Neural cell (in vitro differentiated cells): ENCODE data around the gene SNPH. TPM values are rescaled to one million over a fixed set of nuclear protein-coding genes. Genes with fewer than 3 reads are reported as not detected.

Experiments
- H2AFZ ChIP-seq: fragments of 200-600, 300-800 bp; sonication (generic), shearing (Covaris generic); 2 replicates; pipeline ENCODE4 v1.6.0; 2014; ENCODE audit warnings: low read depth, mild to moderate bottlenecking, antibody characterized with exemption, low read length, moderate library complexity
- H3F3A ChIP-seq: fragments of 200-600 bp; shearing (Covaris generic); 2 replicates; pipeline ENCODE4 v1.6.1; 2016; ENCODE audit warnings: mild to moderate bottlenecking, moderate library complexity, mixed read lengths, antibody characterized with exemption, low read length; ENCODE audit not compliant: insufficient read depth, poor library complexity, severe bottlenecking
- H3K27ac ChIP-seq: fragments of 200-600, 300-800 bp; sonication (generic), shearing (Covaris generic); 2 replicates; pipeline ENCODE4 v1.5.1; 2014; ENCODE audit warnings: mild to moderate bottlenecking, low read length, moderate library complexity
- H3K27me3 ChIP-seq: fragments of 300-800, 200-600 bp; sonication (generic), shearing (Covaris generic); 2 replicates; pipeline ENCODE4 v1.6.0; 2014; ENCODE audit warnings: mild to moderate bottlenecking, low read depth, low read length, moderate library complexity; ENCODE audit not compliant: insufficient read depth
- H3K36me3 ChIP-seq: fragments of 300-800, 200-600 bp; sonication (generic), shearing (Covaris generic); 2 replicates; pipeline ENCODE4 v1.5.1; 2014; ENCODE audit warnings: mild to moderate bottlenecking, antibody characterized with exemption, low read length, moderate library complexity; ENCODE audit not compliant: insufficient read depth
- H3K4me2 ChIP-seq: fragments of 300-800, 200-600 bp; sonication (generic), shearing (Covaris generic); 2 replicates; pipeline ENCODE4 v1.6.0; 2014; ENCODE audit warnings: mild to moderate bottlenecking, low read length
- H3K4me3 ChIP-seq: fragments of 300-800, 200-600 bp; sonication (generic), shearing (Covaris generic); 2 replicates; pipeline ENCODE4 v1.5.1; 2014; ENCODE audit warnings: mild to moderate bottlenecking, low read length, moderate library complexity
- H3K79me2 ChIP-seq: fragments of 200-600 bp; shearing (Covaris generic); replicated peaks from 2 replicates; pipeline ENCODE4 v1.6.0; 2014; ENCODE audit warnings: mild to moderate bottlenecking, low read length, moderate library complexity; ENCODE audit not compliant: insufficient read depth
- H3K9ac ChIP-seq: fragments of 300-800, 200-600 bp; sonication (generic), shearing (Covaris generic); 2 replicates; pipeline ENCODE4 v1.6.1; 2016; ENCODE audit warnings: mild to moderate bottlenecking, low read length, mixed read lengths
- H3K9me2 ChIP-seq: fragments of 200-600 bp; shearing (Covaris generic); 2 replicates; pipeline ENCODE4 v1.6.1; 2016; ENCODE audit warnings: mild to moderate bottlenecking, low read length, mixed read lengths; ENCODE audit not compliant: insufficient read depth
- H3K9me3 ChIP-seq: fragments of 200-600, 300-800 bp; sonication (generic), shearing (Covaris generic); 2 replicates; pipeline ENCODE4 v1.6.1; 2016; ENCODE audit warnings: mild to moderate bottlenecking, mixed run types, low read length, moderate library complexity, mixed read lengths
- H4K20me1 ChIP-seq: fragments of 200-600 bp; shearing (Covaris generic); 2 replicates; pipeline ENCODE4 v1.6.1; 2016; ENCODE audit warnings: mild to moderate bottlenecking, mixed run types; ENCODE audit not compliant: insufficient read depth
- CTCF ChIP-seq: fragments of 450-650 bp; IDR thresholded peaks from 2 replicates; pipeline ENCODE4 v1.5.1; 2014; ENCODE audit warnings: antibody characterized with exemption, mild to moderate bottlenecking, moderate library complexity; ENCODE audit not compliant: poor library complexity, severe bottlenecking
- EP300 ChIP-seq: fragments of 450-650 bp; conservative IDR thresholded peaks from 2 replicates; pipeline ENCODE4 v1.6.1; 2014; ENCODE audit warnings: antibody characterized with exemption, mild to moderate bottlenecking, moderate library complexity; ENCODE audit not compliant: poor library complexity, severe bottlenecking
- EZH2 ChIP-seq: fragments of 200-600, 300-800 bp; shearing (Covaris generic), sonication (generic); IDR thresholded peaks from 2 replicates; pipeline ENCODE4 v1.6.1; 2014; ENCODE audit warnings: antibody characterized with exemption, low read length, borderline replicate concordance, mild to moderate bottlenecking; ENCODE audit not compliant: insufficient read depth, poor library complexity, severe bottlenecking
- POLR2AphosphoS5 ChIP-seq: IDR thresholded peaks from 2 replicates; pipeline ENCODE4 v1.6.1; 2012
- RAD21 ChIP-seq: fragments of 450-650 bp; conservative IDR thresholded peaks from 2 replicates; pipeline ENCODE4 v1.6.1; 2014; ENCODE audit warnings: antibody characterized with exemption, mild to moderate bottlenecking, moderate library complexity
- REST ChIP-seq: IDR thresholded peaks from 2 replicates; pipeline ENCODE4 v1.6.1; 2012; ENCODE audit warnings: borderline replicate concordance
- SMC3 ChIP-seq: fragments of 450-650 bp; conservative IDR thresholded peaks from 2 replicates; pipeline ENCODE4 v1.6.1; 2014; ENCODE audit warnings: antibody characterized with exemption, mild to moderate bottlenecking, moderate library complexity; ENCODE audit not compliant: poor library complexity
- TAF1 ChIP-seq: IDR thresholded peaks from 2 replicates; pipeline ENCODE4 v1.6.1; 2012; ENCODE audit warnings: low read depth
- polyA plus RNA-seq: library from polyadenylated mRNA; depleted of rRNA; stranded (reverse); fragments of >200 nt; gene quantifications from 2 replicates; pipeline ENCODE4 v1.2.3, GENCODE V29; 2014

SNPH gene
- polyA plus RNA-seq, 1 donor from 2014 or later: 25.6 TPM

GRCh38 chr20:1277529-1278322 lies 11.6 kb downstream of the SNPH start:
- H2AFZ ChIP-seq: no peak overlapping the region
- H3K36me3 ChIP-seq: peaks cover 1% of the 10 kb centered on the region
- H3K27me3 ChIP-seq: no peaks in the 10 kb centered on the region
- H3K9me3 ChIP-seq: no peaks in the 10 kb centered on the region
- H3K9ac ChIP-seq: no peak overlapping the region
- no peaks in the 10 kb centered on the region for H3F3A ChIP-seq
- H3K4me3 ChIP-seq: no peak overlapping the region
- H3K27ac ChIP-seq: no peak overlapping the region
- H3K4me2 ChIP-seq: no peak overlapping the region
- no peaks in the 10 kb centered on the region for H4K20me1 ChIP-seq
- no peaks in the 10 kb centered on the region for H3K79me2 ChIP-seq
- H3K9me2 ChIP-seq: no peaks in the 10 kb centered on the region
- TF ChIP-seq RAD21: no peak
- no peak for TF ChIP-seq EP300
- no peak for TF ChIP-seq EZH2
- no peak for TF ChIP-seq POLR2AphosphoS5

GRCh38 chr20:1278993-1279392 lies 12.9 kb downstream of the SNPH start:
- no peaks in the 10 kb centered on the region for H3K36me3 ChIP-seq
- H3K27me3 ChIP-seq: no peaks in the 10 kb centered on the region
- no peaks in the 10 kb centered on the region for H3F3A ChIP-seq
- no peaks in the 10 kb centered on the region for H3K79me2 ChIP-seq
- H3K9ac ChIP-seq: no peak overlapping the region
- H3K9me3 ChIP-seq: no peaks in the 10 kb centered on the region
- H3K4me2 ChIP-seq: no peak overlapping the region
- no peak overlapping the region for H3K4me3 ChIP-seq
- no peak for TF ChIP-seq CTCF
- TF ChIP-seq SMC3: no peak
- TF ChIP-seq RAD21: no peak
- TF ChIP-seq TAF1: no peak
- TF ChIP-seq REST: no peak
- H3K27ac ChIP-seq: no peak overlapping the region
- H3K9me2 ChIP-seq: no peaks in the 10 kb centered on the region
- H4K20me1 ChIP-seq: no peaks in the 10 kb centered on the region
- no peak overlapping the region for H2AFZ ChIP-seq
